8988T (cell line): Measurements from ENCODE around the gene TRMT6.

Experiments used
- DNase-seq: peaks from one replicate; pipeline ENCODE4 v3.0.0; 2011

The TRMT6 gene

GRCh38 chr20:5893621-5894020, 56.7 kb downstream of the TRMT6 start:
- DNase-seq: no peak

- DNase-seq: no peak
These were observed 57.3 kb downstream of the TRMT6 start for GRCh38 chr20:5893052-5893451.

- no peak for DNase-seq
These were observed 59.4 kb downstream of the TRMT6 start for GRCh38 chr20:5890773-5891441.

GRCh38 chr20:5888041-5888440, 62.3 kb downstream of the TRMT6 start:
- DNase-seq: no peak

- DNase-seq: no peak
These were observed 62.9 kb downstream of the TRMT6 start for GRCh38 chr20:5887386-5887785.
